ENCODE measurements around the gene ITGA7.

GRCh38 chr12:55636853-55637252 lies 70.9 kb downstream of the ITGA7 start, which contains the start of gene OR10P1:
- no peak for TF ChIP-seq CTCF (IDR thresholded peaks at IDR 0.05)
- no peak for TF ChIP-seq CDX4 (CRISPR knock-in tag; IDR thresholded peaks at IDR 0.05; ENCODE audit: borderline replicate concordance)
- no peak for TF ChIP-seq ZBTB21 (CRISPR knock-in tag; IDR thresholded peaks at IDR 0.05; ENCODE audit: borderline replicate concordance)
- no peak for TF ChIP-seq ATF1 (CRISPR knock-in tag; IDR thresholded peaks at IDR 0.05)
- TF ChIP-seq USF2 (CRISPR knock-in tag; IDR thresholded peaks at IDR 0.05): no peak
- no peak for TF ChIP-seq PREB (CRISPR knock-in tag; IDR thresholded peaks at IDR 0.05; ENCODE audit: borderline replicate concordance)
- no peak for TF ChIP-seq OVOL2 (CRISPR knock-in tag; IDR thresholded peaks at IDR 0.05; ENCODE audit: borderline replicate concordance)
- TF ChIP-seq ZNF317 (CRISPR knock-in tag; IDR thresholded peaks at IDR 0.05; ENCODE audit: borderline replicate concordance, low read depth): no peak
- no peak for TF ChIP-seq JUN (CRISPR knock-in tag; IDR thresholded peaks at IDR 0.05)
